ENCODE measurements around the gene TMCC3.

- no peak for TF ChIP-seq POLR2AphosphoS5 (IDR thresholded peaks at IDR 0.05)
- TF ChIP-seq CTCF (IDR thresholded peaks at IDR 0.05; ENCODE audit: poor library complexity, severe bottlenecking) = no peak
- no peak for TF ChIP-seq EP300 (conservative IDR thresholded peaks at IDR 0.05; ENCODE audit: poor library complexity, severe bottlenecking)
- TF ChIP-seq TAF1 (IDR thresholded peaks at IDR 0.05; ENCODE audit: low read depth) = no peak
- TF ChIP-seq MXI1 (conservative IDR thresholded peaks at IDR 0.05; ENCODE audit: poor library complexity, severe bottlenecking) = no peak
- TF ChIP-seq EZH2 (IDR thresholded peaks at IDR 0.05; ENCODE audit: borderline replicate concordance, insufficient read depth, low read length, poor library complexity, severe bottlenecking) = no peak
- no peak for TF ChIP-seq RAD21 (conservative IDR thresholded peaks at IDR 0.05)
- no peak for TF ChIP-seq REST (IDR thresholded peaks at IDR 0.05; ENCODE audit: borderline replicate concordance)
Measured at GRCh38 chr12:94584377-94584776, 66.0 kb downstream of the TMCC3 start.

All from neural cell (in vitro differentiated cells).